ENCODE results near the gene TAF5. TPM values are rescaled to one million over a fixed set of nuclear protein-coding genes. Genes with fewer than 3 reads are reported as not detected.

The TAF5 gene
- total RNA-seq, 2 donors from 2014 or later = 8.4 to 10.1 TPM

DNA sequence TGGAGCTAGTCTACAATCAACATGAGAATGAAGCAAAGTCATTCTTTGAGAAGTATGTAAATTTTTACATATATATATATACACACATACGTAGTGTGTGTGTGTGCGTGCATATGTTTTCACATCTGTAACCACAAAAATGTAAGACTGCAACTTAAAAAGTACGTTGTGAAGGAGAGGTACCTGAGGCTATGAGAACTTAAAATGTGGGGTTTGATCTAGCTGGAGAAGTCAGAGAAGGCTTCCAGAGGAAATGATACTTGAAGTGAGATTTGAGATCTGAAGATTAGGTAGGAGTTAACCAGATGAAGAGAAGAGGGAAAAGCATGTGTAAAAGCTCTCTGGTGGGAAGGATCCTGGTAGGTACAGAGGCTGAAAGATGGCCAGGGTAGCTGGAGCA, 5.8 kb downstream of the TAF5 start:
- Histone ChIP-seq H3K4me3 (ENCODE audit: low read length) (no peak overlapping the region), H3K36me3 (ENCODE audit: control insufficient read depth, insufficient read depth, low read length) (peaks cover 29% of the 10 kb centered on the region), H3K27me3 (ENCODE audit: control insufficient read depth, insufficient read depth, low read length, poor library complexity, severe bottlenecking) (no peaks in the 10 kb centered on the region), H3K27ac (ENCODE audit: low read depth, low read length) (no peak overlapping the region), H3K9me3 (ENCODE audit: control insufficient read depth, low read length) (no peaks in the 10 kb centered on the region), H3K4me1 (ENCODE audit: control insufficient read depth, insufficient read depth, low read length) (no peaks in the 10 kb centered on the region), H3K9ac (ENCODE audit: extremely low read depth, low read length, poor library complexity, severe bottlenecking) (no peak overlapping the region)
- no peak for DNase-seq
- H3K9me3 Mint-ChIP-seq = no peaks in the 10 kb centered on the region
- 83 to 89% methylated on average over 1 to 2 of the region's 3 CpGs for whole genome bisulfite sequencing, 2 experiments (ENCODE audit: insufficient coverage in 1 of 2, insufficient read length in 1 of 2)
- H3K27me3 Mint-ChIP-seq (ENCODE audit: insufficient read depth) = no peaks in the 10 kb centered on the region
- H3K4me1 Mint-ChIP-seq = peaks cover 1% of the 10 kb centered on the region
- H3K27ac Mint-ChIP-seq = no peak overlapping the region
- TF ChIP-seq, protein P1, sequence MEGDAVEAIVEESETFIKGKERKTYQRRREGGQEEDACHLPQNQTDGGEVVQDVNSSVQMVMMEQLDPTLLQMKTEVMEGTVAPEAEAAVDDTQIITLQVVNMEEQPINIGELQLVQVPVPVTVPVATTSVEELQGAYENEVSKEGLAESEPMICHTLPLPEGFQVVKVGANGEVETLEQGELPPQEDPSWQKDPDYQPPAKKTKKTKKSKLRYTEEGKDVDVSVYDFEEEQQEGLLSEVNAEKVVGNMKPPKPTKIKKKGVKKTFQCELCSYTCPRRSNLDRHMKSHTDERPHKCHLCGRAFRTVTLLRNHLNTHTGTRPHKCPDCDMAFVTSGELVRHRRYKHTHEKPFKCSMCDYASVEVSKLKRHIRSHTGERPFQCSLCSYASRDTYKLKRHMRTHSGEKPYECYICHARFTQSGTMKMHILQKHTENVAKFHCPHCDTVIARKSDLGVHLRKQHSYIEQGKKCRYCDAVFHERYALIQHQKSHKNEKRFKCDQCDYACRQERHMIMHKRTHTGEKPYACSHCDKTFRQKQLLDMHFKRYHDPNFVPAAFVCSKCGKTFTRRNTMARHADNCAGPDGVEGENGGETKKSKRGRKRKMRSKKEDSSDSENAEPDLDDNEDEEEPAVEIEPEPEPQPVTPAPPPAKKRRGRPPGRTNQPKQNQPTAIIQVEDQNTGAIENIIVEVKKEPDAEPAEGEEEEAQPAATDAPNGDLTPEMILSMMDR (conservative IDR thresholded peaks at IDR 0.05) = no peak
- peaks cover 13% of the 10 kb centered on the region for H3K36me3 Mint-ChIP-seq (ENCODE audit: low read depth)
- H3K4me3 Mint-ChIP-seq = no peak overlapping the region

DNA sequence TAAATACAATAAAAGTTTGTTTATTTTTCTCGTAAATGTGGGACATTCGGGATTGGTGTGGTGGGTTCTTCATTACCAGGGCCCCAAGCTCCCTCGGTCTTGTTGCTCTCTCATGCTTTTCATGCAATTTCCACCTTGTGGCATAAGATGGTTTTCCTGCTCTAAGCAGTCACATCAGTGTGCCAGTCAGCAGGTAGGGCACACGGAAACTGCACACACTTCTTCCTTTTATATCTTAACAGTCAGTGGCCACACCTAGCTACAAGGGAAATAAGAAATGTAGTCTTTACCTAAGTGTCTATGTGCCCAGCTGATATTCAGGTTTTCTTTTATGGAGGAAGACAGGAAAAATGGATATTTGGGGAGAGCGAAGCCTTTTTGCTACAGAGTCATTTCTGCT, 6.5 kb downstream of the TAF5 start:
- H3K4me3 ChIP-seq (ENCODE audit: low read length) = no peak overlapping the region
- no peaks in the 10 kb centered on the region for H3K9me3 ChIP-seq (ENCODE audit: control insufficient read depth, low read length)
- H3K27me3 ChIP-seq (ENCODE audit: control insufficient read depth, insufficient read depth, low read length, poor library complexity, severe bottlenecking) = no peaks in the 10 kb centered on the region
- WGBS, 2 experiments (ENCODE audit: insufficient coverage in 1 of 2, insufficient read length in 1 of 2) = 96% methylated on average over 4 to 5 of the region's 5 CpGs
- Mint-ChIP-seq H3K27me3 (ENCODE audit: insufficient read depth) (no peaks in the 10 kb centered on the region), H3K27ac (no peak overlapping the region), H3K9me3 (no peaks in the 10 kb centered on the region), H3K36me3 (ENCODE audit: low read depth) (peaks cover 13% of the 10 kb centered on the region), H3K4me3 (no peak overlapping the region), H3K4me1 (no peaks in the 10 kb centered on the region)
- no peaks in the 10 kb centered on the region for H3K4me1 ChIP-seq (ENCODE audit: control insufficient read depth, insufficient read depth, low read length)
- H3K36me3 ChIP-seq (ENCODE audit: control insufficient read depth, insufficient read depth, low read length) = peaks cover 29% of the 10 kb centered on the region
- TF ChIP-seq, protein P1 (conservative IDR thresholded peaks at IDR 0.05) = no peak
- no peak for DNase-seq
- no peak overlapping the region for H3K27ac ChIP-seq (ENCODE audit: low read depth, low read length)
- no peak overlapping the region for H3K9ac ChIP-seq (ENCODE audit: extremely low read depth, low read length, poor library complexity, severe bottlenecking)

DNA sequence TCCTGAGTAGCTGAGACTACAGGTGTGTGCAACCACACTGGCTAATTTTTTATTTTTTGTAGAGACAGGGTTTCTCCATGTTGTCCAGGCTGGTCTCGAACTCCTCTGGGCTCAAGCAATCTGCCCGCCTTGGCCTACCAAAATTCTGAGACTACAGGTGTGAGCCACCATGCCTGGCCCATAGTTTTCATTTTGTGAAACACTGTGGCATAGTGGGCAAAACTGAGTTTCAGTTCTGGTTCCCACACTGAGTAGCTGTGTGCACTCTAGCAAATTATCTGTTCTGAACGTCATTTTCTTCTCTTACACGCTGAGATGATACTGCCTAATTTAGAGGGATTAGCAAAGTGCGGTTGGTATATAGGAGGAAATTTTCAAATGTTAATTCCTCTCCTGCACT, 15.0 kb downstream of the TAF5 start:
- Mint-ChIP-seq H3K36me3 (ENCODE audit: low read depth) (peaks cover 44% of the 10 kb centered on the region), H3K4me3 (no peak overlapping the region), H3K27me3 (ENCODE audit: insufficient read depth) (no peaks in the 10 kb centered on the region), H3K9me3 (no peaks in the 10 kb centered on the region), H3K4me1 (no peaks in the 10 kb centered on the region), H3K27ac (no peak overlapping the region)
- H3K27me3 ChIP-seq (ENCODE audit: control insufficient read depth, insufficient read depth, low read length, poor library complexity, severe bottlenecking) = no peaks in the 10 kb centered on the region
- WGBS, 2 experiments (ENCODE audit: insufficient coverage in 1 of 2, insufficient read length in 1 of 2) = 94 to 97% methylated on average over 5 of the region's 5 CpGs
- DNase-seq = no peak
- H3K27ac ChIP-seq (ENCODE audit: low read depth, low read length) = no peak overlapping the region
- no peak overlapping the region for H3K4me3 ChIP-seq (ENCODE audit: low read length)
- no peaks in the 10 kb centered on the region for H3K9me3 ChIP-seq (ENCODE audit: control insufficient read depth, low read length)
- no peaks in the 10 kb centered on the region for H3K4me1 ChIP-seq (ENCODE audit: control insufficient read depth, insufficient read depth, low read length)
- no peak overlapping the region for H3K9ac ChIP-seq (ENCODE audit: extremely low read depth, low read length, poor library complexity, severe bottlenecking)
- TF ChIP-seq, protein P1 (conservative IDR thresholded peaks at IDR 0.05) = no peak
- peaks cover 49% of the 10 kb centered on the region for H3K36me3 ChIP-seq (ENCODE audit: control insufficient read depth, insufficient read depth, low read length)
